B cell (primary cell): ENCODE measurements around the gene A1BG. TPM values are rescaled to one million over a fixed set of nuclear protein-coding genes. Genes with fewer than 3 reads are reported as not detected.

Experiments used
- ATAC-seq: fragments of 200-7000 bp; cut with Tn5 transposase; one replicate; pipeline ENCODE4 v1.10.0; 2021; ENCODE audit warnings: low read depth, mild to moderate bottlenecking, moderate number of reproducible peaks, moderate library complexity
- CTCF ChIA-PET: fragments of 350-600 bp; sonication (Branson Sonifier 250); formaldehyde crosslinking; loops from one replicate; lab custom pipeline; 2021; ENCODE audit warnings: antibody characterized with exemption, inconsistent platforms; lab: Charles Lee
- POLR2A ChIA-PET: fragments of 350-600 bp; sonication (Branson Sonifier 250); formaldehyde crosslinking; loops from one replicate; lab custom pipeline; 2021; ENCODE audit warnings: antibody characterized with exemption; lab: Charles Lee
- DNase-seq: peaks from one replicate; pipeline ENCODE4 v3.0.0; 2013
- H2AFZ ChIP-seq: 2 replicates; pipeline ENCODE4 v1.6.1; 2012; ENCODE audit warnings: mild to moderate bottlenecking, low read depth, low read length; ENCODE audit not compliant: insufficient read depth, poor library complexity, severe bottlenecking
- H3K27ac ChIP-seq, 2 donors: 1 replicate in 1 of 2; 2 replicates in 1 of 2; pipeline ENCODE4 v1.5.1; 2012 to 2013; ENCODE audit warnings: low read length in 2 of 2, mild to moderate bottlenecking in 2 of 2, moderate library complexity in 1 of 2
- H3K27me3 ChIP-seq, 4 experiments: fragments of 200-600 bp in 1 of 4; sonication (generic) in 1 of 4; replicated peaks in 1 of 4; 1 replicate in 2 of 4; 2 replicates in 2 of 4; pipeline versions ENCODE4 v1.6.1 to v1.7.0; 2013 to 2016; ENCODE audit warnings: low read length in 3 of 4, mild to moderate bottlenecking in 2 of 4, mixed read lengths in 1 of 4, moderate library complexity in 1 of 4; ENCODE audit not compliant: insufficient read depth in 4 of 4, control insufficient read depth in 3 of 4; ENCODE audit errors: control extremely low read depth in 1 of 4
- H3K36me3 ChIP-seq, 2 experiments: replicated peaks in 1 of 2; 1 replicate in 1 of 2; 2 replicates in 1 of 2; pipeline versions ENCODE4 v1.6.1 to v1.7.1; 2013; ENCODE audit warnings: low read length in 1 of 2; ENCODE audit not compliant: insufficient read depth in 2 of 2, control insufficient read depth in 1 of 2; ENCODE audit errors: control extremely low read depth in 1 of 2, extremely low read depth in 1 of 2
- H3K4me1 ChIP-seq, 2 donors: fragments of 200-600 bp in 1 of 2; sonication (generic) in 1 of 2; 1 replicate in 1 of 2; 2 replicates in 1 of 2; pipeline versions ENCODE4 v1.5.1 to v1.6.1; 2013 to 2017; ENCODE audit warnings: low read length in 2 of 2; ENCODE audit not compliant: control insufficient read depth in 2 of 2, insufficient read depth in 2 of 2
- H3K4me2 ChIP-seq: replicated peaks from 2 replicates; pipeline ENCODE3; 2012; ENCODE audit warnings: mild to moderate bottlenecking, low read depth, low read length; ENCODE audit not compliant: poor library complexity, severe bottlenecking
- H3K4me3 ChIP-seq, 5 experiments: fragments of 200-600 bp in 1 of 5; sonication (generic) in 1 of 5; 1 replicate in 3 of 5; 2 replicates in 2 of 5; pipeline versions ENCODE4 v1.5.1 to v1.7.0; 2011 to 2016; ENCODE audit warnings: low read length in 4 of 5, mild to moderate bottlenecking in 4 of 5, low read depth in 2 of 5, control low read depth in 1 of 5, moderate library complexity in 1 of 5; ENCODE audit not compliant: insufficient read depth in 1 of 5; ENCODE audit errors: control extremely low read depth in 1 of 5, extremely low read depth in 1 of 5
- H3K79me2 ChIP-seq: fragments of 200-600 bp; sonication (generic); one replicate; pipeline ENCODE4 v1.6.0; 2016; ENCODE audit warnings: low read length; ENCODE audit not compliant: control insufficient read depth, insufficient read depth
- H3K9ac ChIP-seq: fragments of 200-600 bp; sonication (generic); 2 replicates; pipeline ENCODE4 v1.6.1; 2017; ENCODE audit warnings: mild to moderate bottlenecking, low read length, moderate library complexity
- H3K9me3 ChIP-seq, 3 donors: one replicate each; pipeline versions ENCODE4 v1.6.1 to v1.7.1; 2013; ENCODE audit warnings: low read length in 2 of 3; ENCODE audit not compliant: control insufficient read depth in 2 of 3, insufficient read depth in 1 of 3; ENCODE audit errors: control extremely low read depth in 1 of 3
- H4K20me1 ChIP-seq: 2 replicates; pipeline ENCODE4 v1.6.0; 2012; ENCODE audit warnings: mild to moderate bottlenecking, low read length; ENCODE audit not compliant: insufficient read depth, control insufficient read depth, poor library complexity, severe bottlenecking
- H3K27ac Mint-ChIP-seq: one replicate; pipeline ENCODE4 v1.8.0; 2021; ENCODE audit warnings: mixed read lengths
- H3K27me3 Mint-ChIP-seq: one replicate; pipeline ENCODE4 v1.8.0; 2021; ENCODE audit warnings: mixed read lengths
- H3K4me1 Mint-ChIP-seq: one replicate; pipeline ENCODE4 v1.8.0; 2021; ENCODE audit warnings: mixed read lengths
- H3K4me3 Mint-ChIP-seq: one replicate; pipeline ENCODE4 v1.8.0; 2021; ENCODE audit warnings: mixed read lengths
- H3K9me3 Mint-ChIP-seq: one replicate; pipeline ENCODE4 v1.8.0; 2022; ENCODE audit warnings: mixed read lengths; ENCODE audit not compliant: insufficient read depth
- EZH2 ChIP-seq: IDR thresholded peaks from 2 replicates; pipeline ENCODE4 v1.6.1; 2012; ENCODE audit warnings: borderline replicate concordance, low read depth, mild to moderate bottlenecking, moderate library complexity, low read length; ENCODE audit not compliant: insufficient read depth, poor library complexity, severe bottlenecking
- WGBS: methylation state at CpG from one replicate; pipeline ENCODE4 v1.1.5; 2013; ENCODE audit warnings: missing lambda C conversion rate; ENCODE audit not compliant: insufficient coverage; 5-methylcytosine and 5-hydroxymethylcytosine counted together
- intact Hi-C: fragments of 100-400 bp; cut with micrococcal nuclease; formaldehyde crosslinking; loops from one replicate; pipeline ENCODE4 v1.10.0; 2022
- polyA plus RNA-seq: library from polyadenylated mRNA; depleted of rRNA; stranded (reverse); fragments of >200 nt; gene quantifications from 2 replicates; pipeline ENCODE4 v1.2.3, GENCODE V29; 2012
- total RNA-seq, 2 donors: library from RNA; stranded (reverse); fragments of 120-200 nt in 1 of 2; gene quantifications; 1 replicate in 1 of 2; 2 replicates in 1 of 2; pipeline versions ENCODE4 v1.2.3 to v1.2.4, GENCODE V29; 2013 to 2022
- TF ChIP-seq, protein P1 (sequence below): fragments of 200-600 bp; IDR thresholded peaks from one replicate; pipeline ENCODE4 v1.8.0; 2022; ENCODE audit warnings: antibody characterized with exemption, mild to moderate bottlenecking

Gene A1BG
- total and polyA plus RNA-seq, 2 donors (not counting 1 experiment from before 2014, with no cell fraction given): 18.4 to 52.6 TPM

DNA sequence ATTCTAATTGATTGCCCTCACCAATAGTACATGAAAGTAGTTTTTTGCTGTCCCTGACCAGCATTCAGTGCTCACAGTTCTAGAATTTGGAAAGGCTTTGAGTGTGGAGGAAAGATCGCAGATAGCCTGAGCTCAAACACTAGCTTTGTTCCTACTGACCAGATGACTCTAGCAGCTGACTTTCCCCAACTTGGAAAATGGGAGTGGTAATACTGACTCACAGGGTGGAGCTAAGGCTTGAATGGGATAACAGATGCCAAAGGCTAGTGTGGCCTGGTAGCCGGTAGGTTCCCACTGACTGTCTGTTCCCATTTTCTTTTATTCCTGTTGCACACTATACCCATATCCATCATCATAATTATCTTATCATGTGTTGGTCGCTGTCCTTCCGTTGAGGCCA lies 22.8 kb downstream of the A1BG start:
- H3K9me3 Mint-ChIP-seq: no peaks in the 10 kb centered on the region
- H3K27me3 Mint-ChIP-seq: no peaks in the 10 kb centered on the region
- no peak overlapping the region for H3K27ac Mint-ChIP-seq
- Histone ChIP-seq H3K4me3 (no peak overlapping the region), H3K27ac (no peak overlapping the region), H3K4me2 (no peak overlapping the region), H2AFZ (no peak overlapping the region), H3K79me2 (peaks cover 45% of the 10 kb centered on the region), H3K9me3 (peaks cover 0 to 3% (median 0%) of the 10 kb centered on the region in 3 donors), H3K27me3 (no peaks in the 10 kb centered on the region), H3K4me1 (peaks cover 11 to 23% of the 10 kb centered on the region in 2 donors), H3K9ac (no peak overlapping the region), H4K20me1 (no peaks in the 10 kb centered on the region), H3K36me3 (peaks cover 2 to 8% of the 10 kb centered on the region in 2 experiments)
- H3K4me1 Mint-ChIP-seq: no peaks in the 10 kb centered on the region
- ATAC-seq (no peak), DNase-seq (no peak)
- CTCF ChIA-PET: interaction anchor here (1.0 to 2.4 kb wide), 2 partner anchors 188 to 189 kb away, joined by 4 to 10 read pairs; partner anchors contain the start of gene ZBTB45
- POLR2A ChIA-PET: no interaction called here
- TF ChIP-seq, protein P1, sequence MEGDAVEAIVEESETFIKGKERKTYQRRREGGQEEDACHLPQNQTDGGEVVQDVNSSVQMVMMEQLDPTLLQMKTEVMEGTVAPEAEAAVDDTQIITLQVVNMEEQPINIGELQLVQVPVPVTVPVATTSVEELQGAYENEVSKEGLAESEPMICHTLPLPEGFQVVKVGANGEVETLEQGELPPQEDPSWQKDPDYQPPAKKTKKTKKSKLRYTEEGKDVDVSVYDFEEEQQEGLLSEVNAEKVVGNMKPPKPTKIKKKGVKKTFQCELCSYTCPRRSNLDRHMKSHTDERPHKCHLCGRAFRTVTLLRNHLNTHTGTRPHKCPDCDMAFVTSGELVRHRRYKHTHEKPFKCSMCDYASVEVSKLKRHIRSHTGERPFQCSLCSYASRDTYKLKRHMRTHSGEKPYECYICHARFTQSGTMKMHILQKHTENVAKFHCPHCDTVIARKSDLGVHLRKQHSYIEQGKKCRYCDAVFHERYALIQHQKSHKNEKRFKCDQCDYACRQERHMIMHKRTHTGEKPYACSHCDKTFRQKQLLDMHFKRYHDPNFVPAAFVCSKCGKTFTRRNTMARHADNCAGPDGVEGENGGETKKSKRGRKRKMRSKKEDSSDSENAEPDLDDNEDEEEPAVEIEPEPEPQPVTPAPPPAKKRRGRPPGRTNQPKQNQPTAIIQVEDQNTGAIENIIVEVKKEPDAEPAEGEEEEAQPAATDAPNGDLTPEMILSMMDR: no peak
- TF ChIP-seq EZH2: no peak
- 100% methylated on average over 4 of the region's 4 CpGs for WGBS
- H3K4me3 Mint-ChIP-seq: no peak overlapping the region
- intact Hi-C loops: no loop called here

DNA sequence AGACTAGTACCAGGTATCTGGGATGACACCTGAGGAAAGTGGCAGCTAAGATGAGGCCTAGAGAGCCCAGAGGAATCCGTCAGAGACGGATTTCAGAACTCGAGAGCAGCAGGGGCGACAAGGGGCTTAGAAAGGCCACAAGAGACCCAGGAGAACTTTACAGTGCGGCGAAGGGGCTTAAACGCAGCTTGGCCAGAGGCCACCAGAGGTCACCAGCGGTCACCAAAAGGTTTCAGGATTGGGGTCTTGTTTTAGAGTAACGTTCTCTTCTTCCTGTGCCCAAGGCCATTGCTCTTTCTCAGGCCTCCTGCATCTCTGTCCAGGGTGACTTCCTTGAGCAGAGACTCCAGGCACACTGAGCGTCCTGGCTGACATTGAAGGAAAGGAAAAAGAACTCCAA lies 24.3 kb downstream of the A1BG start:
- TF ChIP-seq EZH2: no peak
- POLR2A ChIA-PET: interaction anchor here (1.0 kb wide), 1 partner anchor 34 kb away, joined by 3 read pairs; the partner anchor contains the start of gene ZNF497
- peak; percentile 33 for DNase-seq
- Histone ChIP-seq H3K27ac (no peak overlapping the region), H3K9ac (no peak overlapping the region), H3K36me3 (no peaks in the 10 kb centered on the region), H3K9me3 (no peaks in the 10 kb centered on the region), H3K27me3 (no peaks in the 10 kb centered on the region), H3K4me2 (no peak overlapping the region), H3K4me1 (peaks cover 11 to 23% of the 10 kb centered on the region in 2 donors), H3K4me3 (no peak overlapping the region), H2AFZ (no peak overlapping the region), H4K20me1 (no peaks in the 10 kb centered on the region), H3K79me2 (peaks cover 41% of the 10 kb centered on the region)
- 69% methylated on average over 9 of the region's 10 CpGs for WGBS
- CTCF ChIA-PET: interaction anchor here (1.4 to 2.4 kb wide), 2 partner anchors 34 to 191 kb away, joined by 3 to 10 read pairs; partner anchors contain the start of genes ZBTB45 and ZNF497
- Mint-ChIP-seq H3K27me3 (no peaks in the 10 kb centered on the region), H3K27ac (no peak overlapping the region), H3K4me1 (no peaks in the 10 kb centered on the region), H3K4me3 (no peak overlapping the region), H3K9me3 (no peaks in the 10 kb centered on the region)
- no peak for ATAC-seq
- intact Hi-C loops: loop anchor here (5.0 kb wide), 1 partner anchor 123 kb away; the partner anchor contains the start of gene ZNF324B
